H1 (cell line): ENCODE measurements around the gene ADCK1. TPM values are rescaled to one million over a fixed set of nuclear protein-coding genes. Genes with fewer than 3 reads are reported as not detected.

ENCODE experiments used
- CTCF ChIA-PET: fragments of 300-600 bp; sonication (Branson Sonifier 250); formaldehyde crosslinking; loops from one replicate; lab custom pipeline; 2021; ENCODE audit not compliant: partially characterized antibody; lab: Charles Lee
- POLR2A ChIA-PET: fragments of 300-600 bp; sonication (Branson Sonifier 250); formaldehyde crosslinking; loops from one replicate; lab custom pipeline; 2021; ENCODE audit warnings: inconsistent platforms; ENCODE audit not compliant: partially characterized antibody; lab: Charles Lee
- DNase-seq, 2 experiments: peaks; one replicate each; pipeline versions ENCODE4 v3.0.0 to v3.0.0-alpha.2; 2010 to 2022; ENCODE audit warnings: low spot score in 2 of 2, low read depth in 1 of 2, mixed read lengths in 1 of 2
- FAIRE-seq: peaks from 2 replicates; lab custom pipeline; 2011; peaks lifted over from hg19 to GRCh38; lab: Jason Lieb, UNC
- H2AFZ ChIP-seq: 2 replicates; pipeline ENCODE4 v1.8.1; 2012; ENCODE audit warnings: low read length, inconsistent platforms
- H2AK5ac ChIP-seq: 2 replicates; pipeline ENCODE4 v1.6.1; 2013; ENCODE audit warnings: low read depth, low read length
- H2BK120ac ChIP-seq: replicated peaks from 2 replicates; pipeline ENCODE3; 2013; ENCODE audit warnings: low read depth, low read length, inconsistent platforms
- H2BK12ac ChIP-seq: 2 replicates; pipeline ENCODE4 v1.6.1; 2013; ENCODE audit warnings: low read depth, low read length
- H2BK15ac ChIP-seq: 2 replicates; pipeline ENCODE4 v1.6.1; 2013; ENCODE audit warnings: low read length
- H2BK20ac ChIP-seq: 2 replicates; pipeline ENCODE4 v1.6.1; 2013; ENCODE audit warnings: low read length
- H2BK5ac ChIP-seq: 2 replicates; pipeline ENCODE4 v1.6.1; 2013; ENCODE audit warnings: low read depth, low read length
- H3K14ac ChIP-seq: 2 replicates; pipeline ENCODE4 v1.6.1; 2013; ENCODE audit warnings: inconsistent platforms; ENCODE audit not compliant: insufficient read length
- H3K18ac ChIP-seq: 2 replicates; pipeline ENCODE4 v1.6.1; 2013; ENCODE audit warnings: low read length; ENCODE audit errors: extremely low read depth
- H3K23ac ChIP-seq: 2 replicates; pipeline ENCODE4 v1.6.1; 2013; ENCODE audit warnings: inconsistent platforms; ENCODE audit not compliant: insufficient read length
- H3K23me2 ChIP-seq: 2 replicates; pipeline ENCODE4 v1.6.1; 2013; ENCODE audit warnings: low read depth, low read length
- H3K27ac ChIP-seq: 2 replicates; pipeline ENCODE4 v1.6.1; 2011; ENCODE audit warnings: low read depth, low read length, inconsistent platforms
- H3K27me3 ChIP-seq, 4 experiments: replicated peaks in 1 of 4; 1 replicate in 1 of 4; 2 replicates in 3 of 4; pipeline versions ENCODE4 v1.6.1 to v1.8.1; 2011 to 2013; ENCODE audit warnings: low read length in 3 of 4, mild to moderate bottlenecking in 3 of 4, inconsistent platforms in 2 of 4, mixed read lengths in 2 of 4, moderate library complexity in 1 of 4; ENCODE audit not compliant: control insufficient read depth in 3 of 4, insufficient read depth in 3 of 4; ENCODE audit errors: extremely low read depth in 1 of 4
- H3K36me3 ChIP-seq, 4 experiments: 2 replicates each; pipeline versions ENCODE4 v1.6.1 to v1.8.1; 2011 to 2013; ENCODE audit warnings: mild to moderate bottlenecking in 4 of 4, low read length in 3 of 4, moderate library complexity in 2 of 4, control low read depth in 1 of 4, inconsistent platforms in 1 of 4; ENCODE audit not compliant: insufficient read depth in 4 of 4, control insufficient read depth in 2 of 4
- H3K4ac ChIP-seq: replicated peaks from 2 replicates; pipeline ENCODE3; 2013; ENCODE audit warnings: low read length, low read depth, mixed read lengths, inconsistent platforms; ENCODE audit not compliant: insufficient read length
- H3K4me1 ChIP-seq, 4 experiments: replicated peaks in 1 of 4; 1 replicate in 1 of 4; 2 replicates in 3 of 4; pipeline versions ENCODE4 v1.6.1 to v1.8.1; 2011 to 2013; ENCODE audit warnings: low read length in 3 of 4, inconsistent platforms in 2 of 4, mixed read lengths in 1 of 4; ENCODE audit not compliant: insufficient read depth in 4 of 4, control insufficient read depth in 3 of 4
- H3K4me2 ChIP-seq, 2 experiments: 2 replicates each; pipeline versions ENCODE4 v1.6.1 to v1.8.1; 2011 to 2013; ENCODE audit warnings: low read depth in 2 of 2, low read length in 2 of 2, control low read depth in 1 of 2, inconsistent platforms in 1 of 2, mild to moderate bottlenecking in 1 of 2; ENCODE audit not compliant: insufficient read depth in 1 of 2
- H3K4me3 ChIP-seq, 4 experiments: fragments of 200-600, 300-600 bp in 1 of 4; sonication (generic), shearing (Covaris generic), sonication (Bioruptor Twin) in 1 of 4; 2 replicates each; pipeline versions ENCODE4 v1.5.1 to v1.8.1; 2011 to 2016; ENCODE audit warnings: low read length in 4 of 4, low read depth in 3 of 4, control low read depth in 2 of 4, inconsistent platforms in 2 of 4, mild to moderate bottlenecking in 2 of 4, mixed read lengths in 1 of 4, moderate library complexity in 1 of 4; ENCODE audit not compliant: insufficient read depth in 2 of 4; ENCODE audit errors: extremely low read depth in 1 of 4
- H3K56ac ChIP-seq: replicated peaks from 2 replicates; pipeline ENCODE3; 2013; ENCODE audit warnings: low read depth, mild to moderate bottlenecking, mixed read lengths, low read length, inconsistent platforms; ENCODE audit not compliant: insufficient read length
- H3K79me1 ChIP-seq: 2 replicates; pipeline ENCODE4 v1.6.1; 2013; ENCODE audit warnings: low read depth, low read length, control low read depth
- H3K79me2 ChIP-seq, 2 experiments: 2 replicates each; pipeline versions ENCODE4 v1.6.1 to v1.8.1; 2012 to 2013; ENCODE audit warnings: low read length in 2 of 2, mild to moderate bottlenecking in 2 of 2, inconsistent platforms in 1 of 2; ENCODE audit not compliant: insufficient read depth in 2 of 2, control insufficient read depth in 1 of 2
- H3K9ac ChIP-seq, 4 experiments: replicated peaks in 1 of 4; 1 replicate in 1 of 4; 2 replicates in 3 of 4; pipeline versions ENCODE4 v1.6.1 to v1.8.1; 2011 to 2013; ENCODE audit warnings: low read depth in 3 of 4, low read length in 3 of 4, control low read depth in 2 of 4, mild to moderate bottlenecking in 2 of 4, moderate library complexity in 2 of 4, inconsistent platforms in 1 of 4; ENCODE audit errors: extremely low read depth in 1 of 4
- H3K9me3 ChIP-seq, 2 experiments: 2 replicates each; pipeline versions ENCODE4 v1.6.1 to v1.8.1; 2012 to 2013; ENCODE audit warnings: mild to moderate bottlenecking in 2 of 2, moderate library complexity in 2 of 2, control low read depth in 1 of 2, inconsistent platforms in 1 of 2, low read depth in 1 of 2, low read length in 1 of 2, mixed read lengths in 1 of 2; ENCODE audit not compliant: insufficient read depth in 2 of 2
- H4K20me1 ChIP-seq, 2 experiments: replicated peaks in 1 of 2; 2 replicates each; pipeline versions ENCODE3 to v1.8.1; 2011 to 2013; ENCODE audit warnings: inconsistent platforms in 2 of 2, low read length in 2 of 2, mild to moderate bottlenecking in 1 of 2; ENCODE audit not compliant: insufficient read depth in 2 of 2, control insufficient read depth in 1 of 2
- H4K5ac ChIP-seq: 2 replicates; pipeline ENCODE4 v1.6.1; 2013; ENCODE audit warnings: low read length, low read depth, mixed read lengths, inconsistent platforms; ENCODE audit not compliant: insufficient read length
- H4K8ac ChIP-seq: 2 replicates; pipeline ENCODE4 v1.8.0; 2013; ENCODE audit warnings: mild to moderate bottlenecking, moderate library complexity, low read length, inconsistent platforms; ENCODE audit not compliant: insufficient read depth; ENCODE audit errors: extremely low read depth
- H4K91ac ChIP-seq: replicated peaks from 2 replicates; pipeline ENCODE3; 2013; ENCODE audit warnings: low read length, mixed read lengths, inconsistent platforms; ENCODE audit not compliant: insufficient read length
- JUND ChIP-seq: IDR thresholded peaks from 2 replicates; pipeline ENCODE4 v1.6.1; 2011; ENCODE audit warnings: mild to moderate bottlenecking, improper control_type of control experiment, low read length
- SP2 ChIP-seq: IDR thresholded peaks from 2 replicates; pipeline ENCODE4 v1.6.1; 2012; ENCODE audit warnings: mild to moderate bottlenecking, low read length, inconsistent platforms
- SP4 ChIP-seq: IDR thresholded peaks from 2 replicates; pipeline ENCODE4 v1.6.1; 2012; ENCODE audit warnings: low read length, inconsistent platforms
- WGBS, 2 experiments: shearing (Covaris generic) in 1 of 2; methylation state at CpG; one replicate each; pipeline versions ENCODE4 v1.1.6 to v1.1.7; 2013 to 2015; ENCODE audit warnings: low lambda C conversion rate in 2 of 2, mixed read lengths in 2 of 2, inconsistent platforms in 1 of 2, low coverage in 1 of 2, missing lambda C conversion rate in 1 of 2; ENCODE audit not compliant: insufficient replicate concordance in 2 of 2, insufficient coverage in 1 of 2, insufficient read length in 1 of 2; ENCODE audit errors: extremely low coverage in 1 of 2, missing lambda C conversion rate in 1 of 2; 5-methylcytosine and 5-hydroxymethylcytosine counted together
- polyA plus RNA-seq, 7 experiments: library from polyadenylated mRNA; depleted of rRNA in 3 of 7; stranded (reverse) in 5 of 7; unstranded in 2 of 7; fragments of >200 nt in 5 of 7; fragments of 200-250 nt in 2 of 7; gene quantifications; 1 replicate in 5 of 7; 2 replicates in 1 of 7; 4 replicates in 1 of 7; pipeline versions ENCODE4 v1.2.1 to v1.2.3, GENCODE V29; 2011 to 2013; ENCODE audit warnings: missing spikeins in 2 of 7, mixed read lengths in 2 of 7
- total RNA-seq: library from RNA; stranded (reverse); fragmentation: NEBNext Ultra II Directional; extraction: Animal tissue kit (Norgen Biotek cat#: 25700); gene quantifications from 2 replicates; pipeline ENCODE4 v1.2.1, GENCODE V29; 2021

The ADCK1 gene
- total and polyA plus RNA-seq, 2 of the 8 experiments (the other 6 are each of a cell fraction or from before 2014, with no cell fraction given) = 11.0 to 16.8 TPM

DNA sequence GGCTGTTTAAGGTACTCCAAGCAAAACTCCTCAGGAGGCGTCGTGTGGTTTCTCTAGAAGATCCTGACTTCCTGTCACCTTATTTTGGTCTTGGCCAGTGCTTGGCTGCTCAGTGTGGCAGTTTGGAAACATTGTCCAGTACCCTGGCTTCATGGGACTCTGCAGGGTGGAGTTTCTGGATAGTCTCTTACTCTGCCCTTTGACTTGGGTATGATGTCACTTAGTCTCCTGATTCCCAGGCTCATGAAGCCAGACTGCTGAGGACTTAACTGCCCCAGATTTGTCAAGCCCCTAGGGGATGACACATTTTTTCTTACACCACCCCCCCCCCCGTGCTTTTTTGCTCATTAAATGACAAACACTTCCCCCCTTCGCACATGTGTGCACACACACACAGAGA lies 82.7 kb downstream of the ADCK1 start:
- Histone ChIP-seq H3K36me3 (peaks cover 0 to 2% (median 0%) of the 10 kb centered on the region in 4 experiments; a peak in 2 of 8 replicates), H3K4ac (no peak overlapping the region), H2BK120ac (no peak overlapping the region), H2BK20ac (no peak overlapping the region), H3K27me3 (no peaks in the 10 kb centered on the region), H2BK5ac (no peak overlapping the region), H3K9me3 (no peaks in the 10 kb centered on the region), H4K8ac (no peak overlapping the region), H3K18ac (no peak overlapping the region), H4K5ac (no peak overlapping the region), H3K23me2 (no peaks in the 10 kb centered on the region; the same call in 1 of the 2 replicates), H4K20me1 (peaks cover 0 to 4% of the 10 kb centered on the region in 2 experiments), H3K4me3 (no peak overlapping the region), H3K79me1 (no peaks in the 10 kb centered on the region), H3K56ac (no peak overlapping the region), H3K9ac (no peak overlapping the region), H2AFZ (no peak overlapping the region), H3K14ac (no peak overlapping the region), H2BK15ac (no peak overlapping the region), H3K4me2 (no peak overlapping the region), H2BK12ac (no peak overlapping the region), H3K23ac (no peak overlapping the region), H3K27ac (no peak overlapping the region), H2AK5ac (no peak overlapping the region), H4K91ac (no peak overlapping the region), H3K4me1 (no peaks in the 10 kb centered on the region), H3K79me2 (no peaks in the 10 kb centered on the region)
- POLR2A ChIA-PET = no interaction called here
- WGBS, 2 experiments = 89% methylated on average over 4 of the region's 4 CpGs; no CpG with 5 or more reads in 1 of the 2 experiments
- no peak for DNase-seq
- FAIRE-seq = no peak
- CTCF ChIA-PET = no interaction called here
- TF ChIP-seq JUND = no peak
- no peak for TF ChIP-seq SP2
- TF ChIP-seq SP4 = no peak
